Activated CD8-positive, alpha-beta memory T cell treated with anti-CD3 and anti-CD28 coated beads, Interleukin-2, amount 50 U/mL, for 1 hour (primary cell): ENCODE results near the gene PPARD.
A peak's percentile ranks its signal among the peaks of the same experiment; 100 is the strongest.
"Not testable (repeated sequence)": the region's sequence is repeated elsewhere in the genome, so short reads cannot be mapped to it uniquely, and the experiment has no call there.

Source experiments
- DNase-seq: peaks from one replicate; pipeline ENCODE4 v3.0.0-alpha.2; 2020; ENCODE audit errors: extremely low read depth

The PPARD gene

DNA sequence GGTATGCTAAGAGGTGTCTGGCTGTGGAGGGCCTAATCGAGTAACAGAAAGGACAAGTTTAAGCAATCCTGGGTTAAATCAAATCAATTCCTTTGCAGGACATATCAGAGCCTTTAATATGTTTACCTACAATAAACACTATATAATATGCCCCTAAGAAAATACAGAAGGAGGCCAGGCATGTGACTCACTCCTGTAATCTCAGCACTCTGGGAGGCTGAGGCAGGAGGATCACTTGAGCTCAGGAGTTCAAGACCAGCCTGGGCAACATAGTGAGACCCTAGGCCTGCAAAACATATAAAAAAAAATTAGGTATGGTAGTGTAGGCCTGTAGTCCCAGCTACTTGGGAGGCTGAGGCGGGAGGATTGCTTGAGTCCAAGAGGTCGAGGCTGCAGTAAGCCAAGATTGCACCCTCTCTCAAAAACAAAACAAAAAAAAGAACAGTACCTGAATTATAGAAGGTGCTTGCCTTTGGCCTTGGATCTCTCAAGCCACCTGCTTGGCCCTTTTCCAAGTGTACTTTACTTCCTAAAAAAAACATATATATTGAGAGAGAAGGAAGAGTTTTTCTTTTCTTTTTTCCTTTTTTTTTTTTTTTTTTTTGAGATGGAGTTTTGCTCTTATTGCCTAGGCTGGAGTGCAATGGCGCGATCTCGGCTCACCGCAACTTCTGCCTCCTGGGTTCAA lies 96.2 kb downstream of the PPARD start:
- not testable (repeated sequence) for DNase-seq

GRCh38 chr6:35439308-35439707 lies 97.0 kb downstream of the PPARD start:
- DNase-seq = no peak

DNA sequence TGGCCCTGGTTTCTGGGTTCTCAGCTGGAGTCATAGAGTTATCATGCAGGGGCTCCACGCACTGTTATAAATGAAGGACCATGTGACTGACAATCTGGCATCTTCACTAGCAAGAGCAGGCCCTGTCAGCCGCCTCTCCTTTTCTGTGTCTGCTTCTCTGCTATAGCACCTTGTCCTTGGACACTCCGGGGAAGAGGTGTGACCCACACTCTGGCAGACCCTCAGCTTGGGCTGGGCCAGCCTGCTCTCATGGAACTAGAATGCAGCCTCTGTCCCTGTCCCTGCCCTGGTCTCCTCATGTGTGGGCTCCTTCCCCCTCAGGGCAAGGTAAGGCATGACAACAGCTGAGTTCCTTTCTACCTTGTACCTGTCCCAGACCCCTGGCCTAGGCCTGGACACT lies 98.8 kb downstream of the PPARD start:
- DNase-seq = no peak

DNA sequence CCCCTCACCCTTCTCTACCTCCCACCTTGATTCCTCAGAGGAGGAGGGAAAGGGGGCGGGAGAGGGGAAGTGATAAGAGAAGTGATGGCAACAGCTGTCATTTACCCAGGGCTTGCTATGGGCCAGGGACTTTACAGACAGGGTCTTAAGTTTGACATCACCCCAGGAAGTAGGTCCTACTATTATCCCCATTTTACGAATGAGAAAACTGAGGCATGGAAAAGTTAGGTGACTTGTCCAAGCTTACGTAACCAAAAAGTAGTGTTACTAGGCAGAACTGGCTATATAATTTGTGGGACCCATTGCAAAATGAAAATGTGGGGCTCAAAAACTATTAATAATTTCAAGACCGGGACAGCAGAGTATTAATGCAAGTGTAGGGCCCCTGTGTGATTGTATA lies 99.3 kb downstream of the PPARD start:
- no peak for DNase-seq

GRCh38 chr6:35442693-35443092 lies 100.3 kb downstream of the PPARD start:
- no peak for DNase-seq

GRCh38 chr6:35443341-35444030 lies 101.1 kb downstream of the PPARD start:
- no peak for DNase-seq

- no peak for DNase-seq
Observed at GRCh38 chr6:35445691-35446090, 103.3 kb downstream of the PPARD start.

- DNase-seq = no peak
Observed at GRCh38 chr6:35448191-35448590, 105.8 kb downstream of the PPARD start.

DNA sequence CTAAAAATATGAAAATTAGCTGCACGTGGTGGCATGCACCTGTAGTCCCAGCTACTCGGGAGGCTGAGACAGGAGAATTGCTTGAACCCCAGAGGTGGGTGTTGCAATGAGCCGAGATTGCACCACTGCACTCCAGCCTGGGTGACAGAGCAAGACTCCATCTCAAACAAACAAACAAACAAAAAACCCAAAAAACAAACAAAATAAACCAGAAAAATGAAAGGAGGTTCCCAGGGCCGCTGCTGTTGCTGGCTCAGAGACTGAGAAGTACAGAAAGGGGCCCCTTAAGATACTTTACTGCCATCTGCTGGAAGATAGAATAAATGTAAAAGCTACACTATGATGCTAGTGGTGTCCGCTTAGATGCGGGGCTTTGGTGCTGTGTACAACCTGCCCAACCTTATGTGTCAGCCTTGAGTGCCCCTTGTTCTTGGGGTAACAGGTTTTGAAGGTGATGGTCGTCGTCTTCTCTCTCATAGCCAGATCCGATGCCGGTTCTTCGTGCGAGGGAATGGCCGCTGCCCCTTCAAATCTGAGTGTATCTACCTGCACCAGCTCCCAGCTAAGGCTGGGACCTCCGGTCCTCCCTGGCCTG lies 107.0 kb downstream of the PPARD start:
- DNase-seq = peak; percentile 17

- DNase-seq = no peak
Observed at GRCh38 chr6:35451354-35452182, 109.2 kb downstream of the PPARD start.

DNA sequence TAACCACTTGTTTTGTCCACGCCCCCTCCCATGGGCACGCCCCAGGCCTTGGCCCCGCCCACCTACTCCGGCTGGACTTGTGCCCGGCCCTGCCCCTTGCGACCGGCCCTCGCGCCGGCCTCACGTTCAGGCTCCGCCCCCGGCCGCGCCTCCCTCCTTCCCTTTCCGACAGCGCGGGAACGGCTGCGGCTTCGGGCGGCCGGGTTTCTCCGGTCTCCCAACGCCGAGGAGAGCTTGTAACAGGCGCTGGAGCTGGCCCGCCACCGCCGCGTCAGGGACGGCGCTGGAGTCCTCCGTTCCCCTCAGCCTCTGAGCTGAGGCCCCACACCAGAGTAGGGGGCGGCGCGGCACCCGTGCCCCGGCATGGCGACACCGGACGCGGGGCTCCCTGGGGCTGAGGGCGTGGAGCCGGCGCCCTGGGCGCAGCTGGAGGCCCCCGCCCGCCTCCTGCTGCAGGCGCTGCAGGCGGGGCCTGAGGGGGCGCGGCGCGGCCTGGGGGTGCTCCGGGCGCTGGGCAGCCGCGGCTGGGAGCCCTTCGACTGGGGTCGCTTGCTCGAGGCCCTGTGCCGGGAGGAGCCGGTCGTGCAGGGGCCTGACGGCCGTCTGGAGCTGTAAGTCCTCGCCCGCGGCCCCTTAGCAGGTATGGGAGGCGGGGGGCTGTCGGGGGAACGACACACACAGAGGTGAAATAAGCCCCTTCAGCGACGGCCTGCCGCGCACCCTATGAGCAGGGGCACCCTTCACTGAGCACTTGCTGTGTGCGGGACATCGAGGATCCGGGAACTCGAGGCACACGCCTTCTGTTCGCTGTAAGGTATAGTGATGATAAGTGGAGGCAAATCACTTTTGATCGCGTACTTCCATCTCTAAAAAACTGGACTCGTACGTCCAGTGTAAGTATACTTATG lies 110.1 kb downstream of the PPARD start, which contains the start of gene FANCE:
TSS of gene FANCE (plus strand) at position 156 of the 908 bp plus-strand sequence. CDS start at position 364, 208 bp downstream.
- DNase-seq = peak; percentile 48

- DNase-seq = no peak
Observed at GRCh38 chr6:35453236-35453635, 110.9 kb downstream of the PPARD start.

DNA sequence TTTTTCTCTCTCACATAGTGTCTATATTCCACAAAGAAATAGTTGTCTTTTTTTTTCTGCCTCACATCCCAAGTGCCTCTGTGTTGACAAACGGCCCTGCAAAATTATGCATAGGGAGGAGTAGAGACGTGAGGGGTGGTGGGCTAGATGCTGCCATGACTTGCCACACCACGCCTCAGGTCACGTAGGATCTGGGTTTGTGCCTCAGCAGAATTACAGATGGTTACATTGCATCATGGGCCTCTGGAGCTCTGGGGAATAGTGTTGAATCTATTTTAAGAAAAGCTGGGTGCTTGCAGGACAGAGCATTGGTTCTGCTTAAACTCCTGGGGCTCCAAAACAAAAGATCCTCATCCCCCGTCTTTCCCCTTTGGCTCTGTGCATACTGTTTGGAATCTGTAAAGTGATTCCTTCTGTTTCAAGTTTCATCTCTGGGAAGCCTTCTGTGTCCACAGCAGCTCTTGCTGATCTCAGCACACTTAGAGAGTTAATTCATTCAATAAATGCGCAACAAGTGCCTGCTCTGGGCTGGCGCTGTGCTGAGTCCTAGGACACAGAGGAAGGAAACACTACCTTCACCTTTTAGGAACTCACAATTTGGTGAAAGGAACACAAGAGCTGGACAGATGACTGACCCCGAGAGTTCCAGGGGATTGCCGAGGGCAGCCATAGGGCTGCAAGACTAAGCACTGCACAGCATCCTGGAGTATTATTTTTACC lies 112.2 kb downstream of the PPARD start:
- DNase-seq = no peak

- no peak for DNase-seq
Observed at GRCh38 chr6:35457907-35458306, 115.5 kb downstream of the PPARD start.

- DNase-seq = no peak
Observed at GRCh38 chr6:35461270-35461669, 118.9 kb downstream of the PPARD start.

GRCh38 chr6:35463292-35463691 lies 120.9 kb downstream of the PPARD start:
- DNase-seq = no peak

- DNase-seq = no peak
Observed at GRCh38 chr6:35465646-35466045, 123.3 kb downstream of the PPARD start.

GRCh38 chr6:35468181-35468979 lies 126.0 kb downstream of the PPARD start, which contains the start of gene RPL10A:
Gene RPL10A (plus strand): TSS chr6:35468401. CDS start chr6:35468435, 34 bp downstream.
- peak; percentile 94 for DNase-seq

DNA sequence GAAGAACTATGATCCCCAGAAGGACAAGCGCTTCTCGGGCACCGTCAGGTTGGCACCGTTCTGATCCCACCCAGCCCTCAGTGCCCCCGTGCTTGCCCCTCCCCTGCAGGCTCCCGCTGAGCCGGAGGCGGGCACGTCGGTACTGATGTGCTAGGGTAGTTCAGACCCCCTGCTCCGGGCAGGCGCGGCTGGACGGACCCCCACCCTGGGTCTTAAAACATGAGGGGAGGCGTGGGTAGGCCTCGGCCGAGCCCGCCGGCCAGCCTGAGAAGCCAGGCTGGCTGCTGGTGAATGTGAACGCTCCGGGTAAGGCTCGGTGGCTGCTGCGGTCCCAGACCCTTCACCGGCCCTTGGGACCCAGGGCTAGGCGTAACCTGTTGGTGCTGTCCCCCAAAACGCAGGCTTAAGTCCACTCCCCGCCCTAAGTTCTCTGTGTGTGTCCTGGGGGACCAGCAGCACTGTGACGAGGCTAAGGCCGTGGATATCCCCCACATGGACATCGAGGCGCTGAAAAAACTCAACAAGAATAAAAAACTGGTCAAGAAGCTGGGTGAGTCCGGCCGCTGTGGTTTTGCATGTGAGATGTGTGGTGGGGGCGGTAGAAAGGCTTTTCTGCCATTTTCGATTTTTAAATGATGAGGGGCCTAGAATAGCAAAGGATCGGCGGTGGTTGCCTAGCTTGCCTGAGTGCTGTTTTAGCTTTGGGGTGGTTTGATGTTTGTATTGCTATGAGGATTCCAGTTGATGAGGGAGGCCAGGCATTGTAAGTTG lies 126.8 kb downstream of the PPARD start:
- DNase-seq = no peak
